ENCODE results near the gene METTL1.
"Not testable (repeated sequence)": the region's sequence is repeated elsewhere in the genome, so short reads cannot be mapped to it uniquely, and the experiment has no call there.

The METTL1 gene

DNA sequence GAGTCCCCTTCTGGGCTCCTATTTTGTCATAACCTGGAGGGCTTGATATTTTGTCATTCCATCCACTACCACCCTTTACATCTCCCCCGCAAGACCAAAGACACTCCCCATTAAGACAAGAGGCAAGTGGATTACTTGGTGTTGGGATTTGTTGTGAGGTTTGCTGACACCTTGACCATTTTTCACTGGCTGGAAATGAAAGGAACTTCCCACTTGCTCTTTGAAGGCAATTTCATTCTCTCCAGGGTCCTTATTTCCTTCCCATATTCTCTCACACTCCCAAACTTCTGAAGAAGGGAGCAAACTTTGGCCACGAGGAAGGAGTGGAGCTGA, 48.3 kb downstream of the METTL1 start:
- TF ChIP-seq REST (IDR thresholded peaks at IDR 0.05; ENCODE audit: insufficient replicate concordance, low read depth) (no peak), SPI1 (IDR thresholded peaks at IDR 0.05; ENCODE audit: borderline replicate concordance, low read depth) (no peak), GABPA (IDR thresholded peaks at IDR 0.05; ENCODE audit: low read depth) (no peak), POLR2AphosphoS5 (IDR thresholded peaks at IDR 0.05; ENCODE audit: low read depth) (no peak)
- TF ChIP-seq, protein P1, sequence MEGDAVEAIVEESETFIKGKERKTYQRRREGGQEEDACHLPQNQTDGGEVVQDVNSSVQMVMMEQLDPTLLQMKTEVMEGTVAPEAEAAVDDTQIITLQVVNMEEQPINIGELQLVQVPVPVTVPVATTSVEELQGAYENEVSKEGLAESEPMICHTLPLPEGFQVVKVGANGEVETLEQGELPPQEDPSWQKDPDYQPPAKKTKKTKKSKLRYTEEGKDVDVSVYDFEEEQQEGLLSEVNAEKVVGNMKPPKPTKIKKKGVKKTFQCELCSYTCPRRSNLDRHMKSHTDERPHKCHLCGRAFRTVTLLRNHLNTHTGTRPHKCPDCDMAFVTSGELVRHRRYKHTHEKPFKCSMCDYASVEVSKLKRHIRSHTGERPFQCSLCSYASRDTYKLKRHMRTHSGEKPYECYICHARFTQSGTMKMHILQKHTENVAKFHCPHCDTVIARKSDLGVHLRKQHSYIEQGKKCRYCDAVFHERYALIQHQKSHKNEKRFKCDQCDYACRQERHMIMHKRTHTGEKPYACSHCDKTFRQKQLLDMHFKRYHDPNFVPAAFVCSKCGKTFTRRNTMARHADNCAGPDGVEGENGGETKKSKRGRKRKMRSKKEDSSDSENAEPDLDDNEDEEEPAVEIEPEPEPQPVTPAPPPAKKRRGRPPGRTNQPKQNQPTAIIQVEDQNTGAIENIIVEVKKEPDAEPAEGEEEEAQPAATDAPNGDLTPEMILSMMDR (IDR thresholded peaks at IDR 0.05; ENCODE audit: insufficient read depth, low read length), result no peak
- Histone ChIP-seq H3K27me3 (ENCODE audit: insufficient read depth, poor library complexity, severe bottlenecking) (no peaks in the 10 kb centered on the region), H3K27ac (replicated peaks) (no peak overlapping the region), H3K4me3 (replicated peaks; ENCODE audit: insufficient read depth, low read length) (no peak overlapping the region)
- no peak for DNase-seq (ENCODE audit: low read depth in 1 of 2, low spot score in 1 of 2)

GRCh38 chr12:57722716-57723629, 48.9 kb downstream of the METTL1 start:
- Histone ChIP-seq H3K27me3 (ENCODE audit: insufficient read depth, poor library complexity, severe bottlenecking) (no peaks in the 10 kb centered on the region), H3K4me3 (replicated peaks; ENCODE audit: insufficient read depth, low read length) (no peak overlapping the region), H3K27ac (replicated peaks) (no peak overlapping the region)
- DNase-seq (ENCODE audit: low read depth in 1 of 2, low spot score in 1 of 2), result no peak
- TF ChIP-seq GABPA (IDR thresholded peaks at IDR 0.05; ENCODE audit: low read depth) (no peak), POLR2AphosphoS5 (IDR thresholded peaks at IDR 0.05; ENCODE audit: low read depth) (peak; percentile 7)
- TF ChIP-seq, protein P1 (IDR thresholded peaks at IDR 0.05; ENCODE audit: insufficient read depth, low read length), result no peak

GRCh38 chr12:57721846-57722608, 49.9 kb downstream of the METTL1 start:
- DNase-seq (ENCODE audit: low read depth in 1 of 2, low spot score in 1 of 2); H3K27me3 ChIP-seq (ENCODE audit: insufficient read depth, poor library complexity, severe bottlenecking): not testable (repeated sequence)
- TF ChIP-seq POLR2AphosphoS5 (IDR thresholded peaks at IDR 0.05; ENCODE audit: low read depth), result 0 out of 2 replicates have a peak, but pooled peaks have one; percentile 23

DNA sequence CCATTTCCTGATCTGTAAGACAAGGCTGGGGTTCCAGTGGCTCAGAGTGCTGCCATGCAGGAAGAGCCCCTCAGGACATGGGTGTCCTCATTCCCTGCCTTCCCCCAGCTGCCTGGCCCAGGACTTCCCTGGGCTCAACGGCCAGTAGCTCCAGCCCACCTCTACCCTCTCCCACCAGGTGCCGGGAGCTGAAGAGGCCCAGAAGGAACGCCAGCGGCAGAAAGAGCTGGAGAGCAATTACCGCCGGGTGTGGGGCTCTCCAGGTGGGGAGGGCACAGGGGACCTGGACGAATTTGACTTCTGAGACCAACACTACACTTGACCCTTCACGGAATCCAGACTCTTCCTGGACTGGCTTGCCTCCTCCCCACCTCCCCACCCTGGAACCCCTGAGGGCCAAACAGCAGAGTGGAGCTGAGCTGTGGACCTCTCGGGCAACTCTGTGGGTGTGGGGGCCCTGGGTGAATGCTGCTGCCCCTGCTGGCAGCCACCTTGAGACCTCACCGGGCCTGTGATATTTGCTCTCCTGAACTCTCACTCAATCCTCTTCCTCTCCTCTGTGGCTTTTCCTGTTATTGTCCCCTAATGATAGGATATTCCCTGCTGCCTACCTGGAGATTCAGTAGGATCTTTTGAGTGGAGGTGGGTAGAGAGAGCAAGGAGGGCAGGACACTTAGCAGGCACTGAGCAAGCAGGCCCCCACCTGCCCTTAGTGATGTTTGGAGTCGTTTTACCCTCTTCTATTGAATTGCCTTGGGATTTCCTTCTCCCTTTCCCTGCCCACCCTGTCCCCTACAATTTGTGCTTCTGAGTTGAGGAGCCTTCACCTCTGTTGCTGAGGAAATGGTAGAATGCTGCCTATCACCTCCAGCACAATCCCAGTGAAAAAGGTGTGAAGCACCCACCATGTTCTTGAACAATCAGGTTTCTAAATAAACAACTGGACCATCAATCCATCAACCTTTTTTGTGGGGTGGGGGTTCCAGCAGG, 51.0 kb downstream of the METTL1 start:
- H3K27me3 ChIP-seq (ENCODE audit: insufficient read depth, poor library complexity, severe bottlenecking), result no peaks in the 10 kb centered on the region
- H3K27ac ChIP-seq (replicated peaks), result no peak overlapping the region
- DNase-seq (ENCODE audit: low read depth in 1 of 2, low spot score in 1 of 2), result no peak
- no peak overlapping the region for H3K4me3 ChIP-seq (replicated peaks; ENCODE audit: insufficient read depth, low read length)
- TF ChIP-seq SPI1 (IDR thresholded peaks at IDR 0.05; ENCODE audit: borderline replicate concordance, low read depth), result no peak
- TF ChIP-seq REST (IDR thresholded peaks at IDR 0.05; ENCODE audit: insufficient replicate concordance, low read depth), result no peak
- TF ChIP-seq GABPA (IDR thresholded peaks at IDR 0.05; ENCODE audit: low read depth), result no peak
- TF ChIP-seq, protein P1 (IDR thresholded peaks at IDR 0.05; ENCODE audit: insufficient read depth, low read length), result no peak
- no peak for TF ChIP-seq POLR2AphosphoS5 (IDR thresholded peaks at IDR 0.05; ENCODE audit: low read depth)

More at GRCh38 chr12:57721846-57722608, 49.9 kb downstream of the METTL1 start:
- not testable (repeated sequence) for H3K4me3 ChIP-seq (replicated peaks; ENCODE audit: insufficient read depth, low read length); H3K27ac ChIP-seq (replicated peaks)

Measured in HL-60 (cell line).